Hepatocyte (in vitro differentiated cells): ENCODE data around the gene COL17A1. TPM values are rescaled to one million over a fixed set of nuclear protein-coding genes. Genes with fewer than 3 reads are reported as not detected.

ENCODE experiments used
- DNase-seq: peaks from one replicate; pipeline ENCODE4 v3.0.0-alpha.2; 2016; ENCODE audit warnings: low spot score
- H2AFZ ChIP-seq: fragments of 200-600 bp; sonication (generic); 2 replicates; pipeline ENCODE4 v1.6.0; 2016; ENCODE audit warnings: antibody characterized with exemption, mild to moderate bottlenecking
- H3K27ac ChIP-seq: fragments of 200-600 bp; sonication (generic); 2 replicates; pipeline ENCODE4 v1.5.1; 2016; ENCODE audit warnings: mild to moderate bottlenecking
- H3K27me3 ChIP-seq: fragments of 200-600 bp; sonication (generic); 2 replicates; pipeline ENCODE4 v1.6.1; 2016
- H3K36me3 ChIP-seq: fragments of 200-600 bp; sonication (generic); replicated peaks from 2 replicates; pipeline ENCODE4 v1.5.1; 2016; ENCODE audit warnings: low read depth; ENCODE audit not compliant: insufficient read depth
- H3K4me1 ChIP-seq: fragments of 200-600 bp; sonication (generic); 2 replicates; pipeline ENCODE4 v1.5.1; 2016; ENCODE audit warnings: mild to moderate bottlenecking, moderate library complexity; ENCODE audit not compliant: insufficient read depth
- H3K4me2 ChIP-seq: fragments of 200-600 bp; sonication (generic); 2 replicates; pipeline ENCODE4 v1.6.0; 2016
- H3K4me3 ChIP-seq: fragments of 200-600 bp; sonication (generic); 2 replicates; pipeline ENCODE4 v1.5.1; 2016; ENCODE audit warnings: mild to moderate bottlenecking
- H3K79me2 ChIP-seq: fragments of 200-600 bp; sonication (generic); 2 replicates; pipeline ENCODE4 v1.6.0; 2017; ENCODE audit warnings: mild to moderate bottlenecking
- H3K9me2 ChIP-seq: fragments of 200-600 bp; sonication (generic); replicated peaks from 2 replicates; pipeline ENCODE4 v1.6.0; 2017; ENCODE audit warnings: mild to moderate bottlenecking; ENCODE audit not compliant: insufficient read depth
- H3K9me3 ChIP-seq: fragments of 200-600 bp; sonication (generic); 2 replicates; pipeline ENCODE4 v1.5.1; 2016; ENCODE audit warnings: low read depth, mild to moderate bottlenecking
- H4K20me1 ChIP-seq: fragments of 200-600 bp; sonication (generic); 2 replicates; pipeline ENCODE4 v1.6.0; 2016; ENCODE audit warnings: mild to moderate bottlenecking; ENCODE audit not compliant: insufficient read depth, poor library complexity, severe bottlenecking
- CTCF ChIP-seq: fragments of 200-600 bp; sonication (generic); IDR thresholded peaks from 2 replicates; pipeline ENCODE4 v1.5.1; 2016; ENCODE audit warnings: antibody characterized with exemption, mild to moderate bottlenecking; ENCODE audit not compliant: poor library complexity
- EZH2 ChIP-seq: fragments of 200-600 bp; sonication (generic); IDR thresholded peaks from 2 replicates; pipeline ENCODE4 v1.6.1; 2016; ENCODE audit warnings: antibody characterized with exemption, mild to moderate bottlenecking, borderline replicate concordance
- EZH2phosphoT487 ChIP-seq: fragments of 200-600 bp; sonication (generic); IDR thresholded peaks from one replicate; pipeline ENCODE4 v1.6.1; 2018; ENCODE audit warnings: antibody characterized with exemption, mild to moderate bottlenecking, low read depth, moderate library complexity; ENCODE audit not compliant: unreplicated experiment, severe bottlenecking
- WGBS: methylation state at CpG from one replicate; pipeline ENCODE4 v1.1.6; 2016; ENCODE audit warnings: low lambda C conversion rate; ENCODE audit errors: missing lambda C conversion rate; 5-methylcytosine and 5-hydroxymethylcytosine counted together
- polyA plus RNA-seq: library from polyadenylated mRNA; unstranded; fragments of >200 nt; fragmentation: Nextera tagmentation; extraction: Ambion mirVana; gene quantifications from 2 replicates; pipeline ENCODE4 v1.2.1, GENCODE V29; 2016
- total RNA-seq: library from RNA; depleted of rRNA; stranded (reverse); fragments of >200 nt; gene quantifications from 2 replicates; pipeline ENCODE4 v1.2.3, GENCODE V29; 2014

The COL17A1 gene
- total and polyA plus RNA-seq, 2 experiments from 2014 or later = 3.3 to 7.5 TPM

- 84% methylated on average over 21 of the region's 21 CpGs for WGBS
Measured at GRCh38 chr10:104036518-104037260, 49.0 kb downstream of the COL17A1 start.

DNA sequence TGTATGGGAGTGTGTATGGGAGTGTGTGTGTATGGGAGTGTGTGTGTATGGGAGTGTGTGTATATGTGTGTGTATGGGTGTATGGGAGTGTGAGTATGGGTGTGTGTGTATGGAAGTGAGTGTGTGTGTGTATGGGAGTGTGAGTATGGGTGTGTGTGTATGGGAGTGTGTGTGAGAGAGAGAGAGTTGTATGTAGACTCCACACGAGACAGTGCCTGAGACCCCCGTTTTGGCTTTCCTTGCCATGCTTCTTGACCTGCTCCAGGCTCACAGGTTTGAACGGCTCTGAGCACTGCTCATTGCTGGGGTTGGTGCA is 49.7 kb downstream of the COL17A1 start:
- TF ChIP-seq EZH2phosphoT487 (no peak), CTCF (no peak), EZH2 (no peak)
- H3K27me3 ChIP-seq = no peaks in the 10 kb centered on the region

More at GRCh38 chr10:104036518-104037260, 49.0 kb downstream of the COL17A1 start:
- no peaks in the 10 kb centered on the region for H3K27me3 ChIP-seq
- no peak overlapping the region for H2AFZ ChIP-seq
- no peak overlapping the region for H3K27ac ChIP-seq
- no peaks in the 10 kb centered on the region for H3K79me2 ChIP-seq
- H4K20me1 ChIP-seq = no peaks in the 10 kb centered on the region
- H3K9me3 ChIP-seq = no peaks in the 10 kb centered on the region
- H3K4me3 ChIP-seq = no peak overlapping the region
- DNase-seq = no peak
- TF ChIP-seq EZH2phosphoT487 (no peak), CTCF (no peak), EZH2 (no peak)
- no peaks in the 10 kb centered on the region for H3K4me1 ChIP-seq
- no peaks in the 10 kb centered on the region for H3K36me3 ChIP-seq
- H3K9me2 ChIP-seq = no peaks in the 10 kb centered on the region
- H3K4me2 ChIP-seq = no peak overlapping the region

GRCh38 chr10:104035194-104036068 is 50.2 kb downstream of the COL17A1 start:
- no peak overlapping the region for H2AFZ ChIP-seq
- TF ChIP-seq EZH2phosphoT487 = no peak
- no peak for TF ChIP-seq EZH2
- no peak for TF ChIP-seq CTCF
- H3K36me3 ChIP-seq = peaks cover 4% of the 10 kb centered on the region

More for the DNA sequence above, 49.7 kb downstream of the COL17A1 start:
- Histone ChIP-seq H3K4me2 (no peak overlapping the region), H3K4me3 (no peak overlapping the region), H3K9me2 (no peaks in the 10 kb centered on the region), H3K36me3 (peaks cover 3% of the 10 kb centered on the region), H4K20me1 (no peaks in the 10 kb centered on the region), H3K27ac (no peak overlapping the region), H2AFZ (no peak overlapping the region), H3K4me1 (no peaks in the 10 kb centered on the region), H3K79me2 (no peaks in the 10 kb centered on the region), H3K9me3 (no peaks in the 10 kb centered on the region)
- WGBS = 74% methylated on average over 3 of the region's 3 CpGs
- DNase-seq = no peak

More at GRCh38 chr10:104035194-104036068, 50.2 kb downstream of the COL17A1 start:
- 91% methylated on average over 17 of the region's 18 CpGs for WGBS
- Histone ChIP-seq H3K9me2 (no peaks in the 10 kb centered on the region), H3K4me2 (no peak overlapping the region), H3K4me1 (no peaks in the 10 kb centered on the region), H3K9me3 (no peaks in the 10 kb centered on the region), H3K79me2 (no peaks in the 10 kb centered on the region), H3K27me3 (no peaks in the 10 kb centered on the region), H4K20me1 (no peaks in the 10 kb centered on the region), H3K4me3 (no peak overlapping the region), H3K27ac (no peak overlapping the region)
- no peak for DNase-seq
